ENCODE data around the gene IFT74.
"Not testable (repeated sequence)": the region's sequence is repeated elsewhere in the genome, so short reads cannot be mapped to it uniquely, and the experiment has no call there.

The IFT74 gene

DNA sequence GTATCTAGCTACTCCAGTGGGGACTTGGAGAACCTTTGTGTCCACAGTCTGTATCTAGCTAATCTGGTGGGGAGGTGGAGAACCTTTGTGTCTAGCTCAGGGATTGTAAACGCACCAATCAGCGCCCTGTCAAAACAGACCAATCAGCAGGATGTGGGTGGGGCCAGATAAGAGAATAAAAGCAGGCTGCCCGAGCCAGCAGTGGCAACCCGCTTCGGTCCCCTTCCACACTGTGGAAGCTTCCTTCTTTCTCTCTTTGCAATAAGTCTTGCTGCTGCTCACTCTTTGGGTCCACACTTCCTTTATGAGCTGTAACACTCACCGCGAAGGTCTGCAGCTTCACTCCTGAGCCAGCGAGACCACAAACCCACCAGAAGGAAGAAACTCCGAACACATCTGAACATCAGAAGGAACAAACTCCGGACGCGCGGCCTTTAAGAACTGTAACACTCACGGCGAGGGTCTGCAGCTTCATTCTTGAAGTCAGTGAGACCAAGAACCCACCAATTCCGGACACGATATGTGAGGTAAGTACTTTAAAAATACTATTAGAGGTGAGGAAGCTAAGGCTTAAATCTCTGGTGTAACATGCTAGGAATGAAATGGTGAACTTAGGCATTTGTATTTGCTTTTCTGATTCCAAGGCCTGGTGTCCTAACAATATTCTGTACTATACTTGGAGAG, 137.3 kb downstream of the IFT74 start:
- not testable (repeated sequence) for H3K9ac ChIP-seq; H2AFZ ChIP-seq; H3K36me3 ChIP-seq (ENCODE audit: control insufficient read depth, insufficient read depth, low read length); H3K4me2 ChIP-seq (ENCODE audit: low read length); H3K4me3 ChIP-seq (ENCODE audit: low read depth, low read length); H3K27ac ChIP-seq; H3K9me3 ChIP-seq (ENCODE audit: control insufficient read depth, low read length); H3K27me3 ChIP-seq (ENCODE audit: control insufficient read depth, insufficient read depth, low read length); H3K79me2 ChIP-seq; H3K4me1 ChIP-seq

DNA sequence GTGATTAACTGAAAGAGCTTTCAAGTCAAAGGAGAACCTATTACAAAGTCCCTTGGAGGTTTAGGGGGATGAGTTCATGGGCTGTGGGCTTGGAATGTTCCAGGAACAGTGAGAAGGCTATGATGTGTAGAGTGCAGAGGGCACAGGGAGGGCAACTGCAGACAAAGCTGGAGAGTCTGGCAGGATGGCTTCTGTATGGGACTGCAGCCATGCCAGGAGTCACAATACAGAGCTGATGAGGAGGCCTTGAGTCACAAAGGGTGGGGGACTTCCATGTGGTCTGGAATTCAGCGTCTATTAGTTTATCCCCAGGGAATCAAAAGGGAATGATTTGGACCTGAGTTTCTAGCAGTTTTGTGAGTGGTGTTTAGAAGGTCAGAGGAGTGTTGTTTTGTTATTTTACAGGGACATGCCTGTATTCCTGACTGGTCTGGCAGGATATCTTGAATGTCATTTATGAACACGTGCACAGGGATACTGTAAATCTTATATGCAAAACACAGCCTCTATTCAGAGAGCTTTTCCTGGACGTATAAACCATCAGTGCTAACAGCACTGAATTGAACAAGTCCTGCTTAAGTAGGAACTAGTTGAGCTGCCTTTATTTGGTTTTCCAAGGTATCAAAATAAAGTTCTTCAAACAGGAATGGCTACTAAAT, 138.6 kb downstream of the IFT74 start:
- H3K4me2 ChIP-seq (ENCODE audit: low read length), result no peak overlapping the region
- no peak overlapping the region for H3K27ac ChIP-seq
- no peak overlapping the region for H2AFZ ChIP-seq
- H3K79me2 ChIP-seq, result no peaks in the 10 kb centered on the region
- TF ChIP-seq, protein P1, sequence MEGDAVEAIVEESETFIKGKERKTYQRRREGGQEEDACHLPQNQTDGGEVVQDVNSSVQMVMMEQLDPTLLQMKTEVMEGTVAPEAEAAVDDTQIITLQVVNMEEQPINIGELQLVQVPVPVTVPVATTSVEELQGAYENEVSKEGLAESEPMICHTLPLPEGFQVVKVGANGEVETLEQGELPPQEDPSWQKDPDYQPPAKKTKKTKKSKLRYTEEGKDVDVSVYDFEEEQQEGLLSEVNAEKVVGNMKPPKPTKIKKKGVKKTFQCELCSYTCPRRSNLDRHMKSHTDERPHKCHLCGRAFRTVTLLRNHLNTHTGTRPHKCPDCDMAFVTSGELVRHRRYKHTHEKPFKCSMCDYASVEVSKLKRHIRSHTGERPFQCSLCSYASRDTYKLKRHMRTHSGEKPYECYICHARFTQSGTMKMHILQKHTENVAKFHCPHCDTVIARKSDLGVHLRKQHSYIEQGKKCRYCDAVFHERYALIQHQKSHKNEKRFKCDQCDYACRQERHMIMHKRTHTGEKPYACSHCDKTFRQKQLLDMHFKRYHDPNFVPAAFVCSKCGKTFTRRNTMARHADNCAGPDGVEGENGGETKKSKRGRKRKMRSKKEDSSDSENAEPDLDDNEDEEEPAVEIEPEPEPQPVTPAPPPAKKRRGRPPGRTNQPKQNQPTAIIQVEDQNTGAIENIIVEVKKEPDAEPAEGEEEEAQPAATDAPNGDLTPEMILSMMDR (IDR thresholded peaks at IDR 0.05), result no peak
- no peak overlapping the region for H3K9ac ChIP-seq
- no peaks in the 10 kb centered on the region for H3K4me1 ChIP-seq
- no peaks in the 10 kb centered on the region for H3K36me3 ChIP-seq (ENCODE audit: control insufficient read depth, insufficient read depth, low read length)
- no peaks in the 10 kb centered on the region for H3K9me3 ChIP-seq (ENCODE audit: control insufficient read depth, low read length)
- no peak overlapping the region for H3K4me3 ChIP-seq (ENCODE audit: low read depth, low read length)
- no peaks in the 10 kb centered on the region for H3K27me3 ChIP-seq (ENCODE audit: control insufficient read depth, insufficient read depth, low read length)

- H3K79me2 ChIP-seq, result no peaks in the 10 kb centered on the region
- no peaks in the 10 kb centered on the region for H3K27me3 ChIP-seq (ENCODE audit: control insufficient read depth, insufficient read depth, low read length)
- H3K4me1 ChIP-seq, result no peaks in the 10 kb centered on the region
- no peak overlapping the region for H3K4me3 ChIP-seq (ENCODE audit: low read depth, low read length)
- no peaks in the 10 kb centered on the region for H3K36me3 ChIP-seq (ENCODE audit: control insufficient read depth, insufficient read depth, low read length)
- no peak overlapping the region for H3K4me2 ChIP-seq (ENCODE audit: low read length)
- no peak overlapping the region for H3K27ac ChIP-seq
- TF ChIP-seq, protein P1 (IDR thresholded peaks at IDR 0.05), result no peak
- H3K9me3 ChIP-seq (ENCODE audit: control insufficient read depth, low read length), result no peaks in the 10 kb centered on the region
- no peak overlapping the region for H2AFZ ChIP-seq
- no peak overlapping the region for H3K9ac ChIP-seq
These were observed 151.0 kb downstream of the IFT74 start for GRCh38 chr9:27107241-27107640.

GRCh38 chr9:27108981-27109541, 152.8 kb downstream of the IFT74 start, which contains the start of gene TEK:
TSS of gene TEK (plus strand) at chr9:27109225. CDS start at chr9:27109591, 366 bp downstream.
- Histone ChIP-seq H3K27me3 (ENCODE audit: control insufficient read depth, insufficient read depth, low read length) (no peaks in the 10 kb centered on the region), H3K36me3 (ENCODE audit: control insufficient read depth, insufficient read depth, low read length) (no peaks in the 10 kb centered on the region), H3K4me2 (ENCODE audit: low read length) (no peak within 1 kb of the TSS), H3K27ac (peak within 1 kb of the TSS; percentile 33), H3K9me3 (ENCODE audit: control insufficient read depth, low read length) (no peaks in the 10 kb centered on the region), H3K4me3 (ENCODE audit: low read depth, low read length) (peak within 1 kb of the TSS; percentile 25), H2AFZ (no peak within 1 kb of the TSS), H3K9ac (no peak within 1 kb of the TSS), H3K4me1 (no peaks in the 10 kb centered on the region), H3K79me2 (no peaks in the 10 kb centered on the region)
- TF ChIP-seq, protein P1 (IDR thresholded peaks at IDR 0.05), result no peak

DNA sequence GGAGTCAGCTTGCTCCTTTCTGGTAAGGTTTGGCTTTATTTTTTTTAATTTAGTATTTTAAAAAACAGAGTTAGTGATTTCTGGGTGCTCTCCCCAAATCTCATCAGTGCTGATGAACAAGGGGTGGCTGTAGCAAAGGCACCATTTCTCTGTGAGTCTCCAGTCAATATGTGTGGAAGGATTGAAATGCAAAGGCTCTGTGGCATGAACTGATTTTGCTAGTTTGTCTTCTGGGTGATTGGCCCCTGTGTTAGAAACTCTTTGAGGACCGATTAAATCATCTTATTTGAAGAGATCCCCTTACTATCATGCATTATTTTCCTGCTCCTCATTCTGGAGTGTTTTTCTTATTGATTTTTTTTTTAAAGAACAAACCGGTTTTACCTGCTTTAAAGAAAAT, 153.4 kb downstream of the IFT74 start:
- H2AFZ ChIP-seq, result no peak overlapping the region

More for the DNA sequence above, 153.4 kb downstream of the IFT74 start:
- TF ChIP-seq, protein P1 (IDR thresholded peaks at IDR 0.05), result no peak
- Histone ChIP-seq H3K79me2 (no peaks in the 10 kb centered on the region), H3K9me3 (ENCODE audit: control insufficient read depth, low read length) (no peaks in the 10 kb centered on the region), H3K4me3 (ENCODE audit: low read depth, low read length) (peak overlapping the region; percentile 25), H3K4me1 (no peaks in the 10 kb centered on the region), H3K9ac (no peak overlapping the region), H3K4me2 (ENCODE audit: low read length) (no peak overlapping the region), H3K36me3 (ENCODE audit: control insufficient read depth, insufficient read depth, low read length) (no peaks in the 10 kb centered on the region), H3K27ac (no peak overlapping the region), H3K27me3 (ENCODE audit: control insufficient read depth, insufficient read depth, low read length) (no peaks in the 10 kb centered on the region)
